ENCODE data around the gene ZNF19. TPM values are rescaled to one million over a fixed set of nuclear protein-coding genes. Genes with fewer than 3 reads are reported as not detected.

ZNF19 gene
- total RNA-seq, 1 experiment from 2014 or later = 4.7 TPM

GRCh38 chr16:71472931-71473330, 16.2 kb downstream of the ZNF19 start:
- no CpG with 5 or more reads among the region's 2 CpGs for WGBS (ENCODE audit: extremely low coverage, insufficient read length, low lambda C conversion rate)
- Histone ChIP-seq H3K23me2 (ENCODE audit: insufficient read length, low read depth, low read length, poor library complexity, severe bottlenecking) (no peaks in the 10 kb centered on the region), H4K20me1 (ENCODE audit: control insufficient read depth, insufficient read depth, insufficient read length) (no peaks in the 10 kb centered on the region), H2BK120ac (ENCODE audit: low read depth, low read length, poor library complexity, severe bottlenecking) (no peak overlapping the region), H2AFZ (ENCODE audit: low read length) (no peak overlapping the region), H3K23ac (ENCODE audit: insufficient read length, low read depth, low read length) (no peak overlapping the region), H2BK20ac (ENCODE audit: low read depth, low read length, poor library complexity, severe bottlenecking) (no peak overlapping the region), H3K4me2 (ENCODE audit: insufficient read depth, insufficient read length, low read length) (no peak overlapping the region), H3K27me3 (ENCODE audit: insufficient read depth, low read length) (no peaks in the 10 kb centered on the region), H2AK5ac (ENCODE audit: insufficient read length, low read length) (no peak overlapping the region), H4K8ac (replicated peaks; ENCODE audit: insufficient read length, low read depth, low read length) (no peak overlapping the region), H3K9me3 (ENCODE audit: control insufficient read depth, low read depth, low read length) (no peaks in the 10 kb centered on the region), H3K56ac (ENCODE audit: insufficient read length, low read depth, low read length) (no peak overlapping the region), H3K9ac (ENCODE audit: extremely low read depth, insufficient read length, low read length) (no peak overlapping the region), H2BK12ac (ENCODE audit: insufficient read length, low read depth, low read length) (no peak overlapping the region), H3K4ac (ENCODE audit: low read depth, low read length) (no peak overlapping the region), H3K18ac (ENCODE audit: insufficient read length, low read depth, low read length) (no peak overlapping the region), H3T11ph (ENCODE audit: low read length) (no peak overlapping the region), H3K79me2 (ENCODE audit: insufficient read depth, low read length) (no peaks in the 10 kb centered on the region), H3K14ac (ENCODE audit: insufficient read depth, low read length) (no peak overlapping the region), H2BK15ac (ENCODE audit: low read depth, low read length) (no peak overlapping the region), H3K4me1 (ENCODE audit: insufficient read depth, low read length) (no peaks in the 10 kb centered on the region), H3K79me1 (ENCODE audit: insufficient read depth, low read depth, low read length, poor library complexity, severe bottlenecking) (no peaks in the 10 kb centered on the region), H4K91ac (ENCODE audit: insufficient read length, low read depth, low read length) (no peak overlapping the region), H3K27ac (ENCODE audit: insufficient read length, low read depth, low read length) (no peak overlapping the region), H2BK5ac (ENCODE audit: insufficient read length, low read length) (no peak overlapping the region), H4K5ac (ENCODE audit: insufficient read length, low read depth, low read length) (no peak overlapping the region)
- Mint-ChIP-seq H3K27ac (no peak overlapping the region), H3K9me3 (no peaks in the 10 kb centered on the region), H3K36me3 (ENCODE audit: insufficient read depth in 1 of 3, low read depth in 3 of 3) (peaks cover 0 to 6% (median 3%) of the 10 kb centered on the region in 3 experiments; a peak in 5 of 7 replicates), H3K27me3 (ENCODE audit: low read depth) (peaks cover 2% of the 10 kb centered on the region; the same call in 1 of the 2 replicates), H3K4me1 (no peaks in the 10 kb centered on the region), H3K4me3 (no peak overlapping the region)
- no peak for TF ChIP-seq CTCF (conservative IDR thresholded peaks at IDR 0.05)
- DNase-seq = no peak

Data from H9 (cell line).